ENCODE results near the gene NAIF1.

Gene NAIF1

GRCh38 chr9:128106181-128106939 lies 39.2 kb upstream of the NAIF1 start:
- no peak for TF ChIP-seq ZNF274 (IDR thresholded peaks at IDR 0.05; ENCODE audit: low read depth, low read length)
- no peak overlapping the region for H3K4me3 ChIP-seq (ENCODE audit: low read length)

GRCh38 chr9:128105538-128106175 lies 38.5 kb upstream of the NAIF1 start:
- no peak overlapping the region for H3K4me3 ChIP-seq (ENCODE audit: low read length)
- no peak for TF ChIP-seq ZNF274 (IDR thresholded peaks at IDR 0.05; ENCODE audit: low read depth, low read length)

- no peak for TF ChIP-seq ZNF274 (IDR thresholded peaks at IDR 0.05; ENCODE audit: low read depth, low read length)
- H3K4me3 ChIP-seq (ENCODE audit: low read length), result no peak overlapping the region
Measured at GRCh38 chr9:128104171-128104618, 37.1 kb upstream of the NAIF1 start.

- no peak for TF ChIP-seq ZNF274 (IDR thresholded peaks at IDR 0.05; ENCODE audit: low read depth, low read length)
Measured at GRCh38 chr9:128103589-128103962, 36.5 kb upstream of the NAIF1 start.

GRCh38 chr9:128102861-128103588 lies 35.9 kb upstream of the NAIF1 start:
- no peak for TF ChIP-seq ZNF274 (IDR thresholded peaks at IDR 0.05; ENCODE audit: low read depth, low read length)
- H3K4me3 ChIP-seq (ENCODE audit: low read length), result no peak overlapping the region

More at GRCh38 chr9:128103589-128103962, 36.5 kb upstream of the NAIF1 start:
- no peak overlapping the region for H3K4me3 ChIP-seq (ENCODE audit: low read length)

GRCh38 chr9:128102196-128102595 lies 35.1 kb upstream of the NAIF1 start:
- H3K4me3 ChIP-seq (ENCODE audit: low read length), result no peak overlapping the region
- no peak for TF ChIP-seq ZNF274 (IDR thresholded peaks at IDR 0.05; ENCODE audit: low read depth, low read length)

- TF ChIP-seq ZNF274 (IDR thresholded peaks at IDR 0.05; ENCODE audit: low read depth, low read length), result no peak
Measured at GRCh38 chr9:128101690-128102089, 34.6 kb upstream of the NAIF1 start.

GRCh38 chr9:128101231-128101661 lies 34.1 kb upstream of the NAIF1 start:
- no peak for TF ChIP-seq ZNF274 (IDR thresholded peaks at IDR 0.05; ENCODE audit: low read depth, low read length)
- no peak overlapping the region for H3K4me3 ChIP-seq (ENCODE audit: low read length)

More at GRCh38 chr9:128101690-128102089, 34.6 kb upstream of the NAIF1 start:
- H3K4me3 ChIP-seq (ENCODE audit: low read length), result no peak overlapping the region

GRCh38 chr9:128100581-128100980 lies 33.5 kb upstream of the NAIF1 start:
- no peak overlapping the region for H3K4me3 ChIP-seq (ENCODE audit: low read length)
- TF ChIP-seq ZNF274 (IDR thresholded peaks at IDR 0.05; ENCODE audit: low read depth, low read length), result no peak

- no peak overlapping the region for H3K4me3 ChIP-seq (ENCODE audit: low read length)
- no peak for TF ChIP-seq ZNF274 (IDR thresholded peaks at IDR 0.05; ENCODE audit: low read depth, low read length)
Measured at GRCh38 chr9:128099932-128100491, 32.9 kb upstream of the NAIF1 start.

DNA sequence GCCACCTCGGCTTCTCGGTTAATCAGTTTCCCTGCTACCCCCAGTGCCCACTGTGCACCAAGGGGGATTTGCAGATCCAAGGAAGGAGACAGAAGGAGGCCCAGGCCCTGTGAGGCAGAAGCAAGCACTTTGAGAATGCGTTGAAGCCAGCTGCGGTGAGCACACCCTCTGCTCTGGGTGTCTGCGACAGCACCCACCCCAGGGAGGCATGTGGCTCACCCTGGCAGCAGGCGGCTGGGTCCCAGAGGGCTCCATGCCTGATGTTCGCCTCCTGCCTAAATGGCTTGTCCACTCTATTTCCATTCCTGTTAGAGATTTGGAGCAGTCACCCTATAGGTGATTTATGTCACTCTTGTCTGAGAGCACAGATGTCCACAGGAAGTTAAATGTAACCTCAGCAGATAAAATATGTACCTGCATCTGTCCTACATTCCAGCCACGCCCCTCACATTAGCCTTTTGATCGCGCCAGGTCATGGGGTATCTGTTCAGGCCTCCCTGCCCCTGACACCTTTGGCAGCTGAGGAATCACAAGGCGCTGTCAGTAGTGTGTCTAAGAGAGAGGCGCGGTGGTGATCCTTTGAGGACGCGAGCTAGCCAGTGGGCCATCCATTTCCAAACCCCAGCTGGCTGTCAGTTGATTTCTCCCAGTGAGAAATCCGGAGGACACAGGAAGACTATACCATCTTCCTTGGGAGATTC lies 32.3 kb upstream of the NAIF1 start:
- H3K4me3 ChIP-seq (ENCODE audit: low read length), result no peak overlapping the region
- TF ChIP-seq ZNF274 (IDR thresholded peaks at IDR 0.05; ENCODE audit: low read depth, low read length), result no peak

- TF ChIP-seq ZNF274 (IDR thresholded peaks at IDR 0.05; ENCODE audit: low read depth, low read length), result no peak
- H3K4me3 ChIP-seq (ENCODE audit: low read length), result no peak overlapping the region
Measured at GRCh38 chr9:128098297-128099230, 31.4 kb upstream of the NAIF1 start.

All from GM08714 (cell line).